ENCODE measurements around the gene AK5.

The AK5 gene

DNA sequence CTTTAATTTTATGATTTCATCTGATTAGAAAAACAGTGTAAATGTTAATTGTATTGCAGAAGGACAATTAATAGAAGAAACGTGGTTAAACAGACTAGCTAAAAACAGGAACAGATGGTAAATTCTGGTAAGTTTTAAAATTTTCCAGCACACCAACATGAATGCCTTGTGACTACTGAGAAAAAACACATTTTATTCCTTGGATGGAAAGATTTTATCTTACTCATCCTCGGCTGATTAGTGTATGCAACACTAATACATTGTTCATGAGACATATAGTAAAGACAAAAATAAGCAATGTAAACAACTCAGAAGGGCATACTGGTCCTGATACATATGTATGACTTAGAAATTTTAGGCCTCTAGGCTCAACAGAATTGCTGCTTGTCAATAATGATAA is 4.9 kb upstream of the AK5 start:
- Histone ChIP-seq H3K27me3 (replicated peaks; ENCODE audit: insufficient read depth, low read length) (no peaks in the 10 kb centered on the region), H3K9me3 (replicated peaks; ENCODE audit: insufficient read depth, low read length) (no peaks in the 10 kb centered on the region), H3K79me2 (ENCODE audit: low read length) (no peaks in the 10 kb centered on the region), H3K4me1 (ENCODE audit: low read length) (no peaks in the 10 kb centered on the region), H3K36me3 (replicated peaks; ENCODE audit: insufficient read depth, low read length) (no peaks in the 10 kb centered on the region), H2AFZ (ENCODE audit: low read length) (no peak overlapping the region), H3K27ac (ENCODE audit: low read length) (no peak overlapping the region), H3K9ac (ENCODE audit: low read length) (no peak overlapping the region), H3F3A (ENCODE audit: insufficient read depth, low read length) (no peaks in the 10 kb centered on the region), H4K20me1 (ENCODE audit: insufficient read depth, low read length) (no peaks in the 10 kb centered on the region), H3K4me3 (ENCODE audit: low read length) (no peak overlapping the region), H3K9me2 (replicated peaks; ENCODE audit: insufficient read depth, low read length) (no peaks in the 10 kb centered on the region), H3K4me2 (ENCODE audit: low read depth, low read length) (no peak overlapping the region)
- TF ChIP-seq, protein P1, sequence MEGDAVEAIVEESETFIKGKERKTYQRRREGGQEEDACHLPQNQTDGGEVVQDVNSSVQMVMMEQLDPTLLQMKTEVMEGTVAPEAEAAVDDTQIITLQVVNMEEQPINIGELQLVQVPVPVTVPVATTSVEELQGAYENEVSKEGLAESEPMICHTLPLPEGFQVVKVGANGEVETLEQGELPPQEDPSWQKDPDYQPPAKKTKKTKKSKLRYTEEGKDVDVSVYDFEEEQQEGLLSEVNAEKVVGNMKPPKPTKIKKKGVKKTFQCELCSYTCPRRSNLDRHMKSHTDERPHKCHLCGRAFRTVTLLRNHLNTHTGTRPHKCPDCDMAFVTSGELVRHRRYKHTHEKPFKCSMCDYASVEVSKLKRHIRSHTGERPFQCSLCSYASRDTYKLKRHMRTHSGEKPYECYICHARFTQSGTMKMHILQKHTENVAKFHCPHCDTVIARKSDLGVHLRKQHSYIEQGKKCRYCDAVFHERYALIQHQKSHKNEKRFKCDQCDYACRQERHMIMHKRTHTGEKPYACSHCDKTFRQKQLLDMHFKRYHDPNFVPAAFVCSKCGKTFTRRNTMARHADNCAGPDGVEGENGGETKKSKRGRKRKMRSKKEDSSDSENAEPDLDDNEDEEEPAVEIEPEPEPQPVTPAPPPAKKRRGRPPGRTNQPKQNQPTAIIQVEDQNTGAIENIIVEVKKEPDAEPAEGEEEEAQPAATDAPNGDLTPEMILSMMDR (IDR thresholded peaks at IDR 0.05; ENCODE audit: low read length), result no peak
- no peak for TF ChIP-seq EZH2 (optimal IDR thresholded peaks at IDR 0.05; ENCODE audit: low read depth, low read length)
- TF ChIP-seq EZH2phosphoT487 (IDR thresholded peaks at IDR 0.05; ENCODE audit: low read length), result no peak
- no peak for DNase-seq

DNA sequence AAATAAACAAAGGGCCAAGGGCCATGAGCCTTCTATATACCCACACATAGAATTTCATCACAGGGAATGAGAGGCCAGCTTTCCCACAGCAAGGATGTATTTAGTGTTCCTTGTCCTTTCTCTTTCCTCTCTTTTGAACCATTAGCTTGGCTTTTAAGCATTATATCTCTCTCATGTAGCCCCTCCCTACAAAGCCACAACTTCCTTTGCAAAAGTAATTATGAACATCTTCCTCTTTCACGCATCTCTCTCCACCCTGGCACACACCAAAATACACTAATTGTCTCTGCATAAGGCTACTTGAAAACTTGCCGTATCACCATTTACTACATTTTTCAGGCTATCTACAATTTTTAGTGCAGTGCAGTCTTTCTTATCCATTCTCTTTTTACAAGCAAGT is 1.9 kb upstream of the AK5 start:
- Histone ChIP-seq H3F3A (ENCODE audit: insufficient read depth, low read length) (no peaks in the 10 kb centered on the region), H3K4me3 (ENCODE audit: low read length) (no peak overlapping the region), H3K9me3 (replicated peaks; ENCODE audit: insufficient read depth, low read length) (no peaks in the 10 kb centered on the region), H3K27me3 (replicated peaks; ENCODE audit: insufficient read depth, low read length) (no peaks in the 10 kb centered on the region), H3K9ac (ENCODE audit: low read length) (no peak overlapping the region), H2AFZ (ENCODE audit: low read length) (no peak overlapping the region), H3K27ac (ENCODE audit: low read length) (no peak overlapping the region), H3K79me2 (ENCODE audit: low read length) (no peaks in the 10 kb centered on the region), H3K36me3 (replicated peaks; ENCODE audit: insufficient read depth, low read length) (no peaks in the 10 kb centered on the region), H3K4me2 (ENCODE audit: low read depth, low read length) (no peak overlapping the region), H3K4me1 (ENCODE audit: low read length) (no peaks in the 10 kb centered on the region), H3K9me2 (replicated peaks; ENCODE audit: insufficient read depth, low read length) (no peaks in the 10 kb centered on the region), H4K20me1 (ENCODE audit: insufficient read depth, low read length) (no peaks in the 10 kb centered on the region)
- no peak for TF ChIP-seq EZH2phosphoT487 (IDR thresholded peaks at IDR 0.05; ENCODE audit: low read length)
- no peak for TF ChIP-seq EZH2 (optimal IDR thresholded peaks at IDR 0.05; ENCODE audit: low read depth, low read length)
- TF ChIP-seq, protein P1 (IDR thresholded peaks at IDR 0.05; ENCODE audit: low read length), result no peak
- DNase-seq, result no peak

DNA sequence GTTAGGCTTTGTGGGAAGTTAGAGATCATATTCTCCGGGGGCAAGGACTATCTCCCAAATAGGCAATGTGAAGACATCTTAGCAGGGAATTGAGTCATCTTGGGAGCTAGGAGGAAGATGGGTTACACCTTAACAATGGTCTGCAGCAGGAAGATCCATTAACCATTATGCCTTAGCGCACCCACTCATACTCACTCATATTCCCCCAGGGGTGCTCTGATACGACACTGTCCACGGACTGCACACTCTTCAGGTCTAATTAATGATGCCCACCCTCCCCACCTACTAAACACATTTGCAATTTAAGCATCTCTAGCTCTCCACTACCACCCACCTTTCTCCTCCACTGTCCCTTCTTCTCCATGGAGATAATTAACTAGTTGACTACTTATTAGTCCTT is 857 bp upstream of the AK5 start:
- Histone ChIP-seq H3K36me3 (replicated peaks; ENCODE audit: insufficient read depth, low read length) (no peaks in the 10 kb centered on the region), H4K20me1 (ENCODE audit: insufficient read depth, low read length) (no peaks in the 10 kb centered on the region), H3K4me3 (ENCODE audit: low read length) (no peak overlapping the region), H3K9me3 (replicated peaks; ENCODE audit: insufficient read depth, low read length) (no peaks in the 10 kb centered on the region), H3K4me2 (ENCODE audit: low read depth, low read length) (no peak overlapping the region), H3K4me1 (ENCODE audit: low read length) (no peaks in the 10 kb centered on the region), H3K27me3 (replicated peaks; ENCODE audit: insufficient read depth, low read length) (no peaks in the 10 kb centered on the region), H3K9ac (ENCODE audit: low read length) (no peak overlapping the region), H3K79me2 (ENCODE audit: low read length) (no peaks in the 10 kb centered on the region), H3K9me2 (replicated peaks; ENCODE audit: insufficient read depth, low read length) (no peaks in the 10 kb centered on the region), H3K27ac (ENCODE audit: low read length) (no peak overlapping the region), H2AFZ (ENCODE audit: low read length) (no peak overlapping the region), H3F3A (ENCODE audit: insufficient read depth, low read length) (no peaks in the 10 kb centered on the region)
- DNase-seq, result no peak
- TF ChIP-seq EZH2phosphoT487 (IDR thresholded peaks at IDR 0.05; ENCODE audit: low read length) (no peak), EZH2 (optimal IDR thresholded peaks at IDR 0.05; ENCODE audit: low read depth, low read length) (no peak)
- TF ChIP-seq, protein P1 (IDR thresholded peaks at IDR 0.05; ENCODE audit: low read length), result no peak

Measured in MM.1S (cell line).